K562 (cell line): ENCODE measurements around the gene PIGV. TPM values are rescaled to one million over a fixed set of nuclear protein-coding genes. Genes with fewer than 3 reads are reported as not detected.

Source experiments
- ATF7 ChIP-seq: fragments of 450-650 bp; IDR thresholded peaks from 2 replicates; pipeline ENCODE4 v1.7.1; 2014; ENCODE audit warnings: mild to moderate bottlenecking, moderate library complexity
- FOXJ2 ChIP-seq: fragments of 200-800 bp; sonication (Bioruptor generic); IDR thresholded peaks from 2 replicates; pipeline ENCODE4 v1.6.1; 2016; ENCODE audit warnings: missing genetic modification characterization, missing compliant biosample characterization
- PBX2 ChIP-seq, 2 experiments: IDR thresholded peaks in 1 of 2; conservative IDR thresholded peaks in 1 of 2; 2 replicates each; pipeline ENCODE4 v1.6.1; 2016; ENCODE audit warnings: low read depth in 2 of 2, mild to moderate bottlenecking in 1 of 2, missing compliant biosample characterization in 1 of 2, missing genetic modification characterization in 1 of 2, moderate library complexity in 1 of 2
- PRMT5 ChIP-seq: sonication (generic); formaldehyde crosslinking; IDR thresholded peaks from 2 replicates; pipeline ENCODE4 v1.5.0; 2020; ENCODE audit warnings: missing genetic modification reagents
- TOE1 ChIP-seq, 2 experiments: fragments of 450-650 bp in 1 of 2; sonication (generic) in 1 of 2; formaldehyde crosslinking in 1 of 2; IDR thresholded peaks; 2 replicates each; pipeline versions ENCODE4 v1.7.1 to v1.8.0; 2016 to 2022; ENCODE audit warnings: borderline replicate concordance in 2 of 2, mild to moderate bottlenecking in 2 of 2, antibody characterized with exemption in 1 of 2, inconsistent platforms in 1 of 2, low read depth in 1 of 2, missing genetic modification reagents in 1 of 2, moderate library complexity in 1 of 2
- polyA plus RNA-seq, 8 experiments: library from polyadenylated mRNA; depleted of rRNA in 4 of 8; stranded (reverse) in 5 of 8; unstranded in 3 of 8; fragments of >200 nt; fragmentation: Nextera tagmentation in 2 of 8; fragmentation: Illumina TruSeq in 1 of 8; extraction: Ambion mirVana in 2 of 8; extraction: Trizol in 1 of 8; gene quantifications; 2 replicates each; pipeline versions ENCODE4 v1.2.1 to v1.2.3, GENCODE V29; 2011 to 2014; ENCODE audit warnings: inconsistent platforms in 1 of 8, missing spikeins in 1 of 8
- total RNA-seq, 7 experiments: library from RNA; depleted of rRNA in 6 of 7; stranded (reverse); fragments of >200 nt in 6 of 7; fragmentation: Illumina TruSeq in 2 of 7; extraction: Trizol in 2 of 7; gene quantifications; 2 replicates each; pipeline versions ENCODE4 v1.2.1 to v1.2.3, GENCODE V29; 2011 to 2021; ENCODE audit warnings: low replicate concordance in 1 of 7

The PIGV gene
- total and polyA plus RNA-seq, 9 of the 15 experiments (the other 6 are each of a cell fraction or from before 2014, with no cell fraction given), result 8.4 to 21.8 (median 11.7) TPM

GRCh38 chr1:26785611-26786436 lies 1.9 kb upstream of the PIGV start (continued):
- TF ChIP-seq PBX2 (CRISPR knock-in tag; IDR thresholded peaks at IDR 0.05; ENCODE audit: low read depth) (no peak), PBX2 (tag; conservative IDR thresholded peaks at IDR 0.05; ENCODE audit: low read depth) (no peak), ATF7 (peak; percentile 11; the same call in 1 of the 2 replicates), PRMT5 (CRISPR knock-in tag) (no peak), FOXJ2 (no peak), TOE1 (IDR thresholded peaks at IDR 0.05; ENCODE audit: borderline replicate concordance) (no peak), TOE1 (CRISPR knock-in tag; IDR thresholded peaks at IDR 0.05; ENCODE audit: borderline replicate concordance, low read depth) (no peak)
- TF ChIP-seq, all 486 proteins: peak for 45
